K562 (cell line): ENCODE measurements around the gene SLC8A1. TPM values are rescaled to one million over a fixed set of nuclear protein-coding genes. Genes with fewer than 3 reads are reported as not detected.

ENCODE experiments used
- CHD1 ChIP-seq: fragments of 200-600 bp; sonication (generic); IDR thresholded peaks from one replicate; pipeline ENCODE4 v1.6.1; 2012; ENCODE audit warnings: mild to moderate bottlenecking, moderate library complexity, low read length, inconsistent platforms
- HDAC8 ChIP-seq: fragments of 450-650 bp; IDR thresholded peaks from 2 replicates; pipeline ENCODE4 v1.6.1; 2016; ENCODE audit warnings: mild to moderate bottlenecking, missing genetic modification characterization, moderate library complexity, missing compliant biosample characterization
- MBD1 ChIP-seq: fragments of 250-450 bp; sonication (Bioruptor Pico); IDR thresholded peaks from 2 replicates; pipeline ENCODE4 v1.8.0; 2022; ENCODE audit warnings: inconsistent platforms
- NFE2L1 ChIP-seq: fragments of 450-650 bp; IDR thresholded peaks from 2 replicates; pipeline ENCODE4 v1.6.1; 2016; ENCODE audit warnings: missing genetic modification characterization, low read depth, mild to moderate bottlenecking, missing compliant biosample characterization, moderate library complexity, borderline replicate concordance
- SMAD4 ChIP-seq: fragments of 250-450 bp; sonication (Bioruptor Pico); conservative IDR thresholded peaks from 2 replicates; pipeline ENCODE4 v1.8.0; 2021; ENCODE audit warnings: inconsistent platforms, mild to moderate bottlenecking, moderate library complexity
- STAT6 ChIP-seq: sonication (generic); formaldehyde crosslinking; IDR thresholded peaks from 2 replicates; pipeline ENCODE4 v1.8.1; 2023; ENCODE audit warnings: mild to moderate bottlenecking, missing genetic modification reagents
- ZNF778 ChIP-seq: fragments of 450-650 bp; formaldehyde crosslinking; IDR thresholded peaks from 2 replicates; pipeline ENCODE4 v1.4.0; 2020; ENCODE audit warnings: mild to moderate bottlenecking, moderate library complexity
- polyA plus RNA-seq, 8 experiments: library from polyadenylated mRNA; depleted of rRNA in 4 of 8; stranded (reverse) in 5 of 8; unstranded in 3 of 8; fragments of >200 nt; fragmentation: Nextera tagmentation in 2 of 8; fragmentation: Illumina TruSeq in 1 of 8; extraction: Ambion mirVana in 2 of 8; extraction: Trizol in 1 of 8; gene quantifications; 2 replicates each; pipeline versions ENCODE4 v1.2.1 to v1.2.3, GENCODE V29; 2011 to 2014; ENCODE audit warnings: inconsistent platforms in 1 of 8, missing spikeins in 1 of 8
- total RNA-seq, 7 experiments: library from RNA; depleted of rRNA in 6 of 7; stranded (reverse); fragments of >200 nt in 6 of 7; fragmentation: Illumina TruSeq in 2 of 7; extraction: Trizol in 2 of 7; gene quantifications; 2 replicates each; pipeline versions ENCODE4 v1.2.1 to v1.2.3, GENCODE V29; 2011 to 2021; ENCODE audit warnings: low replicate concordance in 1 of 7
- TF ChIP-seq, protein P1 (sequence below), 2 experiments: fragments of 450-650 bp; formaldehyde crosslinking in 1 of 2; IDR thresholded peaks; 2 replicates each; pipeline versions ENCODE4 v1.4.0 to v1.6.1; 2014 to 2020; ENCODE audit warnings: mild to moderate bottlenecking in 2 of 2, borderline replicate concordance in 1 of 2, low read depth in 1 of 2

The SLC8A1 gene
- total and polyA plus RNA-seq, 9 of the 15 experiments (the other 6 are each of a cell fraction or from before 2014, with no cell fraction given), result not detected

DNA sequence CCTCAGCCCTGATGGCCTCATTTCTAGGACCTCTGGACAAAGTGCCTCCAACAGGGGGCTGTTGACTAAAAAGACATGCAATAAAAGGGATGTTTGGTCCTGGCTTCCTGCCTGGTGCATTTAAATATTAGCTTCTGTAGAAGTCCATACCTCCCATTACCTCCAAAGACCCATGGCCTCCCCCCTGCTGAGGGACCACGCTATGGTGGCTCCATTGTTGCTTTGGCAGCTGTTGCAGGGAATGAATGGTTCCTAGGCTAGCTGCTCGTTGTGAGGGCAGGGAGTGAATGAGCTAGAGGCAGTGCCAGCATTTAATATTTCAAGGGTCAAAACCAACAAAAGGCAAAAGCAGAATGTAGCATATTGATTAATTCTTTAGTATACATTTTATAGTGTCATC is 285.9 kb downstream of the SLC8A1 start (continued):
- TF ChIP-seq, protein P1, sequence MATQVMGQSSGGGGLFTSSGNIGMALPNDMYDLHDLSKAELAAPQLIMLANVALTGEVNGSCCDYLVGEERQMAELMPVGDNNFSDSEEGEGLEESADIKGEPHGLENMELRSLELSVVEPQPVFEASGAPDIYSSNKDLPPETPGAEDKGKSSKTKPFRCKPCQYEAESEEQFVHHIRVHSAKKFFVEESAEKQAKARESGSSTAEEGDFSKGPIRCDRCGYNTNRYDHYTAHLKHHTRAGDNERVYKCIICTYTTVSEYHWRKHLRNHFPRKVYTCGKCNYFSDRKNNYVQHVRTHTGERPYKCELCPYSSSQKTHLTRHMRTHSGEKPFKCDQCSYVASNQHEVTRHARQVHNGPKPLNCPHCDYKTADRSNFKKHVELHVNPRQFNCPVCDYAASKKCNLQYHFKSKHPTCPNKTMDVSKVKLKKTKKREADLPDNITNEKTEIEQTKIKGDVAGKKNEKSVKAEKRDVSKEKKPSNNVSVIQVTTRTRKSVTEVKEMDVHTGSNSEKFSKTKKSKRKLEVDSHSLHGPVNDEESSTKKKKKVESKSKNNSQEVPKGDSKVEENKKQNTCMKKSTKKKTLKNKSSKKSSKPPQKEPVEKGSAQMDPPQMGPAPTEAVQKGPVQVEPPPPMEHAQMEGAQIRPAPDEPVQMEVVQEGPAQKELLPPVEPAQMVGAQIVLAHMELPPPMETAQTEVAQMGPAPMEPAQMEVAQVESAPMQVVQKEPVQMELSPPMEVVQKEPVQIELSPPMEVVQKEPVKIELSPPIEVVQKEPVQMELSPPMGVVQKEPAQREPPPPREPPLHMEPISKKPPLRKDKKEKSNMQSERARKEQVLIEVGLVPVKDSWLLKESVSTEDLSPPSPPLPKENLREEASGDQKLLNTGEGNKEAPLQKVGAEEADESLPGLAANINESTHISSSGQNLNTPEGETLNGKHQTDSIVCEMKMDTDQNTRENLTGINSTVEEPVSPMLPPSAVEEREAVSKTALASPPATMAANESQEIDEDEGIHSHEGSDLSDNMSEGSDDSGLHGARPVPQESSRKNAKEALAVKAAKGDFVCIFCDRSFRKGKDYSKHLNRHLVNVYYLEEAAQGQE (IDR thresholded peaks at IDR 0.05; ENCODE audit: borderline replicate concordance), result no peak
- TF ChIP-seq, protein P1 (CRISPR knock-in tag; IDR thresholded peaks at IDR 0.05; ENCODE audit: low read depth), result no peak
- TF ChIP-seq CHD1 (no peak), STAT6 (CRISPR knock-in tag) (no peak), NFE2L1 (tag) (no peak), ZNF778 (CRISPR knock-in tag) (no peak), HDAC8 (no peak), MBD1 (CRISPR knock-in tag) (no peak), SMAD4 (CRISPR knock-in tag) (no peak)
